H1 (cell line): Measurements from ENCODE around the gene DMXL1. TPM values are rescaled to one million over a fixed set of nuclear protein-coding genes. Genes with fewer than 3 reads are reported as not detected.

Experiments
- FOSL1 ChIP-seq: IDR thresholded peaks from 2 replicates; pipeline ENCODE4 v1.6.1; 2011; ENCODE audit warnings: mild to moderate bottlenecking, low read depth, low read length, moderate library complexity; ENCODE audit not compliant: insufficient read depth
- TCF12 ChIP-seq: IDR thresholded peaks from 2 replicates; pipeline ENCODE4 v1.6.1; 2011; ENCODE audit warnings: low read depth, mild to moderate bottlenecking, low read length
- polyA plus RNA-seq, 7 experiments: library from polyadenylated mRNA; depleted of rRNA in 3 of 7; stranded (reverse) in 5 of 7; unstranded in 2 of 7; fragments of >200 nt in 5 of 7; fragments of 200-250 nt in 2 of 7; gene quantifications; 1 replicate in 5 of 7; 2 replicates in 1 of 7; 4 replicates in 1 of 7; pipeline versions ENCODE4 v1.2.1 to v1.2.3, GENCODE V29; 2011 to 2013; ENCODE audit warnings: missing spikeins in 2 of 7, mixed read lengths in 2 of 7
- total RNA-seq: library from RNA; stranded (reverse); fragmentation: NEBNext Ultra II Directional; extraction: Animal tissue kit (Norgen Biotek cat#: 25700); gene quantifications from 2 replicates; pipeline ENCODE4 v1.2.1, GENCODE V29; 2021

DMXL1 gene
- total and polyA plus RNA-seq, 2 of the 8 experiments (the other 6 are each of a cell fraction or from before 2014, with no cell fraction given): 10.1 to 43.9 TPM

- TF ChIP-seq TCF12: no peak
- TF ChIP-seq FOSL1: no peak
Measured at GRCh38 chr5:119291056-119291455, 220.2 kb downstream of the DMXL1 start (continued).
